GM19025 (cell line): Measurements from ENCODE around the gene SLC16A3.

Source experiments
- ATAC-seq: cut with Tn5 transposase; IDR thresholded peaks from one replicate; pipeline ENCODE4 v1.9.1; 2021; ENCODE audit warnings: mild to moderate bottlenecking, low read depth, moderate library complexity; ENCODE audit not compliant: unreplicated experiment

Gene SLC16A3

GRCh38 chr17:82235056-82235774 is 6.4 kb downstream of the SLC16A3 start:
- no peak for ATAC-seq

- ATAC-seq = no peak
These were observed 6.9 kb downstream of the SLC16A3 start for GRCh38 chr17:82235775-82236141.

- no peak for ATAC-seq
These were observed 7.5 kb downstream of the SLC16A3 start for GRCh38 chr17:82236142-82236971.

- no peak for ATAC-seq
These were observed 8.4 kb downstream of the SLC16A3 start for GRCh38 chr17:82237083-82237745.

- no peak for ATAC-seq
These were observed 9.1 kb downstream of the SLC16A3 start for GRCh38 chr17:82237746-82238471.

- no peak for ATAC-seq
These were observed 9.8 kb downstream of the SLC16A3 start for GRCh38 chr17:82238472-82239201.

GRCh38 chr17:82239401-82239925 is 10.6 kb downstream of the SLC16A3 start:
- no peak for ATAC-seq

- no peak for ATAC-seq
These were observed 11.2 kb downstream of the SLC16A3 start for GRCh38 chr17:82239926-82240505.

GRCh38 chr17:82240506-82241182 is 11.8 kb downstream of the SLC16A3 start:
- ATAC-seq = no peak

GRCh38 chr17:82241183-82241925 is 12.5 kb downstream of the SLC16A3 start:
- no peak for ATAC-seq

- no peak for ATAC-seq
These were observed 13.3 kb downstream of the SLC16A3 start for GRCh38 chr17:82241926-82242697.

- ATAC-seq = no peak
These were observed 13.8 kb downstream of the SLC16A3 start for GRCh38 chr17:82242698-82242976.

- ATAC-seq = no peak
These were observed 14.3 kb downstream of the SLC16A3 start for GRCh38 chr17:82242977-82243647.

- ATAC-seq = no peak
These were observed 15.0 kb downstream of the SLC16A3 start for GRCh38 chr17:82243648-82244412.

- no peak for ATAC-seq
These were observed 15.7 kb downstream of the SLC16A3 start for GRCh38 chr17:82244413-82245133.
